Hematopoietic multipotent progenitor cell (in vitro differentiated cells): ENCODE measurements around the gene ZDHHC15. TPM values are rescaled to one million over a fixed set of nuclear protein-coding genes. Genes with fewer than 3 reads are reported as not detected.

Experiments used
- total RNA-seq: library from RNA; depleted of rRNA; stranded (reverse); fragments of >200 nt; gene quantifications from one replicate; pipeline ENCODE4 v1.2.3, GENCODE V29; 2012

Gene ZDHHC15
- total RNA-seq, 1 donor: 2.2 TPM

Other genes with a start within 250 kb of the ZDHHC15 start
- gene UPRT, start 249.0 kb downstream of the ZDHHC15 start, total RNA-seq: 18.6 TPM